Suppressor macrophage treated with lipopolysaccharide for 1 hour (primary cell): Measurements from ENCODE around the gene NUB1.
A peak's percentile ranks its signal among the peaks of the same experiment; 100 is the strongest.

Experiments used
- DNase-seq, 3 donors: peaks; one replicate each; pipeline ENCODE4 v3.0.0-alpha.2; 2020 to 2022

The NUB1 gene

GRCh38 chr7:151345576-151346469 is 4.2 kb downstream of the NUB1 start:
- DNase-seq: peak in 2 of 3 donors; percentile 17 to 72

GRCh38 chr7:151346470-151346769 is 4.8 kb downstream of the NUB1 start:
- peak in 2 of 3 donors; percentile 40 to 63 for DNase-seq

- DNase-seq: no peak
These were observed 5.6 kb downstream of the NUB1 start for GRCh38 chr7:151347200-151347599.

- DNase-seq: peak in 1 of 3 donors; percentile 48
These were observed 7.4 kb downstream of the NUB1 start for GRCh38 chr7:151348970-151349369.

- DNase-seq: no peak
These were observed 7.9 kb downstream of the NUB1 start for GRCh38 chr7:151349507-151349853.

GRCh38 chr7:151351027-151351426 is 9.4 kb downstream of the NUB1 start:
- peak; percentile 53 to 70 (median 59) for DNase-seq

- DNase-seq: peak; percentile 54 to 64 (median 60)
These were observed 10.4 kb downstream of the NUB1 start for GRCh38 chr7:151351967-151352366.

- DNase-seq: no peak
These were observed 10.9 kb downstream of the NUB1 start for GRCh38 chr7:151352512-151352911.

GRCh38 chr7:151361193-151361959 is 19.8 kb downstream of the NUB1 start:
- DNase-seq: no peak

GRCh38 chr7:151363182-151363581 is 21.6 kb downstream of the NUB1 start:
- DNase-seq: no peak

- DNase-seq: no peak
These were observed 24.7 kb downstream of the NUB1 start for GRCh38 chr7:151366166-151366879.

- DNase-seq: no peak
These were observed 25.2 kb downstream of the NUB1 start for GRCh38 chr7:151366880-151367222.

- no peak for DNase-seq
These were observed 25.7 kb downstream of the NUB1 start for GRCh38 chr7:151367284-151367683.

GRCh38 chr7:151368136-151368571 is 26.5 kb downstream of the NUB1 start:
- DNase-seq: peak; percentile 80 to 88 (median 87)

GRCh38 chr7:151371266-151371665 is 29.7 kb downstream of the NUB1 start:
- DNase-seq: no peak

GRCh38 chr7:151372612-151373265 is 31.1 kb downstream of the NUB1 start:
- no peak for DNase-seq

GRCh38 chr7:151373599-151373998 is 32.0 kb downstream of the NUB1 start:
- DNase-seq: no peak

- DNase-seq: no peak
These were observed 32.5 kb downstream of the NUB1 start for GRCh38 chr7:151374139-151374538.

GRCh38 chr7:151374726-151375125 is 33.1 kb downstream of the NUB1 start:
- DNase-seq: no peak

GRCh38 chr7:151375530-151376217 is 34.1 kb downstream of the NUB1 start:
- no peak for DNase-seq

- DNase-seq: no peak
These were observed 34.7 kb downstream of the NUB1 start for GRCh38 chr7:151376218-151376902.

GRCh38 chr7:151377406-151377805 is 35.8 kb downstream of the NUB1 start:
- DNase-seq: no peak
